GM19467 (cell line): ENCODE data around the gene LSM12.

ENCODE experiments used
- ATAC-seq: cut with Tn5 transposase; IDR thresholded peaks from one replicate; pipeline ENCODE4 v1.9.1; 2021; ENCODE audit warnings: mild to moderate bottlenecking, moderate library complexity; ENCODE audit not compliant: unreplicated experiment

The LSM12 gene

DNA sequence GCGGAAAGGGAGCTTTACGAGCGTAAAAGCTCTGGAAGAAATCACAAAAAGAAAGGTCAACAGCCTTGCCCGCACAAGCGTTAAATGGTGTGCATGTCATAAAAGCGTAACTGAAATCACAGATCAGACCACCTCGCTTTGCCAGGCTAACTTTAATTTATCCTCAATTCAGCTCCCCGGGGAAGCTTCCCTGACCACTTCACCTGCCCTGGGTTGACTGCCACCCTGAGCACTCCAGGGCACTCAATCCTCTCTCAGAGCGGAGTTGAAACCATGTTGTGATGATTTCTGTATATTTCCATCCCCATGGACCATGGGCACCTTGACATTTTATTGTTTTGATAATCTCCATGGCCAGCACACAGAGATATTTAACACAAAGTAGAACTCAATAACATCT lies 78.2 kb downstream of the LSM12 start:
- ATAC-seq = no peak

DNA sequence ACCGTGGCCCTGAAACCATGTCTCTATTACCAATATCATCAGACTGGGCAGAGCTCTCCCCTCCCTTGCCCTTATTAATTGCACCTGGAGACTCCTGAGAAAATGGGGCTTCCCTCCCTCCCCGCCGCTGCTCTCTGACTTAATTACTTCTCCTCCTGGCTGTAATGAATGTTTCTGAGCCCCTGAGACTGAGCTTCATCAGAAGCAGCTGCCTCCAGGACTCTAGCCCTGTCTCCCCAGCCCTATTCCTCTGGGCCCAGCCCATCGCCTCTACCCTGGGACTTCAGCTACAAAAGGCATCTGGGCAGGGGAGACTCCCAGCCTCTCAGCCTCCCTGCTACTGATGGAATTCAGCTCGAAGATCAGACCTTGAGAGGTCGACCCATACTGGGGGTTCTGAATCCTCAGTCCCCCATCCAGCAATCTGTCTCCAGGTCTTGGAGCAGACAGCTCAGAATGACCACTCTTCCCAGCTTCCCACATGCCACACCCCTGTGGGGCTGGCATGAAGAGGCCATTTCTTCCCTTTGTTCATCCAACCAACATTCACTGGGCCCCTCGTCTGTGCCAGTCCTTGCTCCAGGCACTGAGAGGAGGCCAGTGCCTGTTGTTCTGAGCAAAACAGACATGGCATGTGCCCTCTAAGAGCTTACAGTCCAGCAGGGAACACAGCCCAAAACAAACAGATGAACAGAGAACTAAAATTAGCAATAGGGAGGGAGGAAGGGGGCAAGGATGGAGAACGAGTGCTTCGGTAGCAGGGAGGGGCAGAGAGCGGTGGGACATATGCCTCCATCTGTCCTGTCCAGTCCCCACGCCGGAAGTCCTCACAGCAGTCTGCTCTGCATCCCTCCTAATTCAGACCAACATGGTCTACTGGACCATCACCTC lies 79.1 kb downstream of the LSM12 start:
- ATAC-seq = no peak

DNA sequence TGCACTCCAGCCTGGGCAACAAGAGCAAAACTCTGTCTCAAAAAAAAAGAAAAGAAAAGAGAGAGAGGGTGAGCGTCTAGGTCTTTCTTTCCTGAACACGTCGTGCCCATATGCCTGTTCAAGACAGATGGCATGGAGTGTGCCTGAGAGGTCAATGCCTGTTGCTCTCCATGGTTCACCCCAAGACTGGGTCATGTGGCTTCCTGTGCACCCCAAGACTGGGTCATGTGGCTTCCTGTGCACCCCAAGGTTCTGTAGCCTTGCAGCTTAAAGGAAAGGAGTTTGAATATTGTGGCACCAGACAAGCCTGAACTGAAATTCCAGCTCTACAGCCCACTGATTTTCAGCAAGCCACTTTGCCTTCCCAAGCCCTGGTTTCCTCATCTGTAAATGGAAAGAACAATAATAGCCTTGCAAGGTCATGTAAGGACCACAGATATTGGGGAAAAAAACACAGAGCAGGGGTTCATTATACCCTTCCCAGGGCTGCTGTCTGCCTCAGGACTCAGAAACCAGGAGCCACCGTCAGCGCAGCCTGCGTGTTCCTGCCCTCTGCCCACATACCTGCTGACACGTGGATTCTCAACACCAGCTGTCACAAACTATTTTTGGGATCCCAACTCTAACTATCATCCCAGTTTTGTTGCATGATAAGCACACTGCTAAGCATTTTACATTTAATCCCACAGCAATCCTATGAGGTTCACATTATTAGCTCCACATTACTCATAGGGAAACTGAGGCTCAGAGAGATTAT lies 80.1 kb downstream of the LSM12 start:
- ATAC-seq = no peak

DNA sequence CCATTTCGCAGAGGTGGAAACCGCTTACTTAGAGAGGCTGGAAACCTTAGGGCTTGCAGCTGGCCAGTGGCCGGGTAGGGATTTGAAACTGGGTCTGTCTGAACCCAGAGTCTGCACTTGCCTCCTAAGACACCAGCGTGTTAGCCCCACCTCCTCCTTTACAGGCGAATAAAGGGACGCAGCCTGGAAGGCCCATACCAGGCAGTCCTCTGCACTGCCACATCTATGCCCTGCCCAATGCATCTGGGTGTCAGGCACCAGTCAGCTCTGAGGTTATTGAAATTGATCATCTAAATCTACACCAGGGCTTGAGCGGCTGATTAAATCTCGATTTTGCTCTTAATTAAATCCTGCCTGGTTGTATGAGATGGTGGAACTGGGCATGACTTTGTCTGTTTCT lies 82.0 kb downstream of the LSM12 start:
- ATAC-seq = no peak
